ENCODE results near the gene PSAP. TPM values are rescaled to one million over a fixed set of nuclear protein-coding genes. Genes with fewer than 3 reads are reported as not detected.

The PSAP gene
- total RNA-seq, 2 donors from 2014 or later: 1,145 to 1,486 TPM

- DNase-seq (ENCODE audit: low spot score): no peak
- Histone ChIP-seq H3K27ac (no peak overlapping the region), H3K36me3 (no peaks in the 10 kb centered on the region), H3K4me3 (no peak overlapping the region), H3K27me3 (no peaks in the 10 kb centered on the region), H3K4me1 (peaks cover 0 to 20% of the 10 kb centered on the region in 2 donors), H3K9me3 (no peaks in the 10 kb centered on the region)
- TF ChIP-seq, protein P1, sequence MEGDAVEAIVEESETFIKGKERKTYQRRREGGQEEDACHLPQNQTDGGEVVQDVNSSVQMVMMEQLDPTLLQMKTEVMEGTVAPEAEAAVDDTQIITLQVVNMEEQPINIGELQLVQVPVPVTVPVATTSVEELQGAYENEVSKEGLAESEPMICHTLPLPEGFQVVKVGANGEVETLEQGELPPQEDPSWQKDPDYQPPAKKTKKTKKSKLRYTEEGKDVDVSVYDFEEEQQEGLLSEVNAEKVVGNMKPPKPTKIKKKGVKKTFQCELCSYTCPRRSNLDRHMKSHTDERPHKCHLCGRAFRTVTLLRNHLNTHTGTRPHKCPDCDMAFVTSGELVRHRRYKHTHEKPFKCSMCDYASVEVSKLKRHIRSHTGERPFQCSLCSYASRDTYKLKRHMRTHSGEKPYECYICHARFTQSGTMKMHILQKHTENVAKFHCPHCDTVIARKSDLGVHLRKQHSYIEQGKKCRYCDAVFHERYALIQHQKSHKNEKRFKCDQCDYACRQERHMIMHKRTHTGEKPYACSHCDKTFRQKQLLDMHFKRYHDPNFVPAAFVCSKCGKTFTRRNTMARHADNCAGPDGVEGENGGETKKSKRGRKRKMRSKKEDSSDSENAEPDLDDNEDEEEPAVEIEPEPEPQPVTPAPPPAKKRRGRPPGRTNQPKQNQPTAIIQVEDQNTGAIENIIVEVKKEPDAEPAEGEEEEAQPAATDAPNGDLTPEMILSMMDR (IDR thresholded peaks at IDR 0.05): no peak
Measured at GRCh38 chr10:71893258-71893815, 42.3 kb upstream of the PSAP start.

- Histone ChIP-seq H3K4me3 (no peak overlapping the region), H3K36me3 (no peaks in the 10 kb centered on the region), H3K9me3 (no peaks in the 10 kb centered on the region), H3K4me1 (peaks cover 0 to 26% of the 10 kb centered on the region in 2 donors), H3K27ac (no peak overlapping the region), H3K27me3 (no peaks in the 10 kb centered on the region)
- no peak for DNase-seq (ENCODE audit: low spot score)
- TF ChIP-seq, protein P1 (IDR thresholded peaks at IDR 0.05): no peak
Measured at GRCh38 chr10:71891437-71891836, 40.4 kb upstream of the PSAP start.

DNA sequence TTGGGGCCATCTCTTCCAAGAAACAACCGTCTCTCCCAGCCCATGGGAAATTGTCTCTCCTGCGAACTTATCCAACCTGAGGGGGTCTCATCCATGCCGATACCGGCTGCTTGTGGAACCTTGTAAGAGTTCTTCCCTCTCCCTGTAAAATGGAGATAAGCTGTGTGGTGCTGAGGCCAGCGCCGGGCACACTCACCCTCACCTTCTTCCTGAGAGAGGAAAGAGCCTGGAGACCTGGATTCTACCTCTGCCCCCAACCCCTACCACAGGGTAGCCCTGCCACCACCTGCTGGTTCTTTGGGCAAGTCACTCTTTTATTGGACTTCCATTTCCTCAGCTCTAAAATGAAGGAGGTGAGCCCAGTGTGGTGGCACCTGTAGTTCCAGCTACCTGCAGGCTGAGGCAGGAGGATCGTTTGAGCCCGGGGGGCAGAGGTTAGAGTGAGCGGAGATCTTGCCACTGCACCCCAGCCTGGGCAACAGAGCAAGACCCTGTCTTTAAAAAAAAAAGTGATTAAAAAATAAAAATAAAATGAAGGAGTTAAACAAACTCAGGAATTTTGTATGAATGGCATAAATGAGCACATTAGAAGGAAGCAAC is 38.4 kb upstream of the PSAP start:
- TF ChIP-seq, protein P1 (IDR thresholded peaks at IDR 0.05): no peak
- no peaks in the 10 kb centered on the region for H3K9me3 ChIP-seq
- peak overlapping the region; percentile 77 to 81 for H3K27ac ChIP-seq
- no peaks in the 10 kb centered on the region for H3K27me3 ChIP-seq
- H3K4me3 ChIP-seq: peak overlapping the region; percentile 48 to 54
- DNase-seq (ENCODE audit: low spot score): no peak
- peaks cover 0 to 26% of the 10 kb centered on the region in 2 donors for H3K4me1 ChIP-seq
- no peaks in the 10 kb centered on the region for H3K36me3 ChIP-seq

- Histone ChIP-seq H3K27me3 (no peaks in the 10 kb centered on the region), H3K27ac (peak overlapping the region; percentile 77 to 81), H3K4me1 (peaks cover 0 to 26% of the 10 kb centered on the region in 2 donors), H3K4me3 (peak overlapping the region; percentile 48 to 54), H3K9me3 (no peaks in the 10 kb centered on the region), H3K36me3 (no peaks in the 10 kb centered on the region)
- peak; percentile 92 for DNase-seq (ENCODE audit: low spot score)
- TF ChIP-seq, protein P1 (IDR thresholded peaks at IDR 0.05): no peak
Measured at GRCh38 chr10:71888623-71889387, 37.8 kb upstream of the PSAP start.

- H3K36me3 ChIP-seq: no peaks in the 10 kb centered on the region
Measured at GRCh38 chr10:71888248-71888622, 37.2 kb upstream of the PSAP start.

More at GRCh38 chr10:71888248-71888622, 37.2 kb upstream of the PSAP start:
- no peak for DNase-seq (ENCODE audit: low spot score)
- H3K4me1 ChIP-seq: peaks cover 0 to 26% of the 10 kb centered on the region in 2 donors
- no peaks in the 10 kb centered on the region for H3K9me3 ChIP-seq
- peak overlapping the region; percentile 48 to 54 for H3K4me3 ChIP-seq
- peak overlapping the region; percentile 77 to 81 for H3K27ac ChIP-seq
- H3K27me3 ChIP-seq: no peaks in the 10 kb centered on the region
- TF ChIP-seq, protein P1 (IDR thresholded peaks at IDR 0.05): no peak

Measured in right atrium auricular region (tissue), 2 donors.